Neural cell (in vitro differentiated cells): ENCODE measurements around the gene GDAP2. TPM values are rescaled to one million over a fixed set of nuclear protein-coding genes. Genes with fewer than 3 reads are reported as not detected.

Experiments used
- H2AFZ ChIP-seq: fragments of 200-600, 300-800 bp; sonication (generic), shearing (Covaris generic); 2 replicates; pipeline ENCODE4 v1.6.0; 2014; ENCODE audit warnings: low read depth, mild to moderate bottlenecking, antibody characterized with exemption, low read length, moderate library complexity
- H3F3A ChIP-seq: fragments of 200-600 bp; shearing (Covaris generic); 2 replicates; pipeline ENCODE4 v1.6.1; 2016; ENCODE audit warnings: mild to moderate bottlenecking, moderate library complexity, mixed read lengths, antibody characterized with exemption, low read length; ENCODE audit not compliant: insufficient read depth, poor library complexity, severe bottlenecking
- H3K27ac ChIP-seq: fragments of 200-600, 300-800 bp; sonication (generic), shearing (Covaris generic); 2 replicates; pipeline ENCODE4 v1.5.1; 2014; ENCODE audit warnings: mild to moderate bottlenecking, low read length, moderate library complexity
- H3K27me3 ChIP-seq: fragments of 300-800, 200-600 bp; sonication (generic), shearing (Covaris generic); 2 replicates; pipeline ENCODE4 v1.6.0; 2014; ENCODE audit warnings: mild to moderate bottlenecking, low read depth, low read length, moderate library complexity; ENCODE audit not compliant: insufficient read depth
- H3K36me3 ChIP-seq: fragments of 300-800, 200-600 bp; sonication (generic), shearing (Covaris generic); 2 replicates; pipeline ENCODE4 v1.5.1; 2014; ENCODE audit warnings: mild to moderate bottlenecking, antibody characterized with exemption, low read length, moderate library complexity; ENCODE audit not compliant: insufficient read depth
- H3K4me2 ChIP-seq: fragments of 300-800, 200-600 bp; sonication (generic), shearing (Covaris generic); 2 replicates; pipeline ENCODE4 v1.6.0; 2014; ENCODE audit warnings: mild to moderate bottlenecking, low read length
- H3K4me3 ChIP-seq: fragments of 300-800, 200-600 bp; sonication (generic), shearing (Covaris generic); 2 replicates; pipeline ENCODE4 v1.5.1; 2014; ENCODE audit warnings: mild to moderate bottlenecking, low read length, moderate library complexity
- H3K79me2 ChIP-seq: fragments of 200-600 bp; shearing (Covaris generic); replicated peaks from 2 replicates; pipeline ENCODE4 v1.6.0; 2014; ENCODE audit warnings: mild to moderate bottlenecking, low read length, moderate library complexity; ENCODE audit not compliant: insufficient read depth
- H3K9ac ChIP-seq: fragments of 300-800, 200-600 bp; sonication (generic), shearing (Covaris generic); 2 replicates; pipeline ENCODE4 v1.6.1; 2016; ENCODE audit warnings: mild to moderate bottlenecking, low read length, mixed read lengths
- H3K9me2 ChIP-seq: fragments of 200-600 bp; shearing (Covaris generic); 2 replicates; pipeline ENCODE4 v1.6.1; 2016; ENCODE audit warnings: mild to moderate bottlenecking, low read length, mixed read lengths; ENCODE audit not compliant: insufficient read depth
- H3K9me3 ChIP-seq: fragments of 200-600, 300-800 bp; sonication (generic), shearing (Covaris generic); 2 replicates; pipeline ENCODE4 v1.6.1; 2016; ENCODE audit warnings: mild to moderate bottlenecking, mixed run types, low read length, moderate library complexity, mixed read lengths
- H4K20me1 ChIP-seq: fragments of 200-600 bp; shearing (Covaris generic); 2 replicates; pipeline ENCODE4 v1.6.1; 2016; ENCODE audit warnings: mild to moderate bottlenecking, mixed run types; ENCODE audit not compliant: insufficient read depth
- CTCF ChIP-seq: fragments of 450-650 bp; IDR thresholded peaks from 2 replicates; pipeline ENCODE4 v1.5.1; 2014; ENCODE audit warnings: antibody characterized with exemption, mild to moderate bottlenecking, moderate library complexity; ENCODE audit not compliant: poor library complexity, severe bottlenecking
- EP300 ChIP-seq: fragments of 450-650 bp; conservative IDR thresholded peaks from 2 replicates; pipeline ENCODE4 v1.6.1; 2014; ENCODE audit warnings: antibody characterized with exemption, mild to moderate bottlenecking, moderate library complexity; ENCODE audit not compliant: poor library complexity, severe bottlenecking
- EZH2 ChIP-seq: fragments of 200-600, 300-800 bp; shearing (Covaris generic), sonication (generic); IDR thresholded peaks from 2 replicates; pipeline ENCODE4 v1.6.1; 2014; ENCODE audit warnings: antibody characterized with exemption, low read length, borderline replicate concordance, mild to moderate bottlenecking; ENCODE audit not compliant: insufficient read depth, poor library complexity, severe bottlenecking
- MXI1 ChIP-seq: fragments of 450-650 bp; conservative IDR thresholded peaks from 2 replicates; pipeline ENCODE4 v1.6.1; 2014; ENCODE audit warnings: antibody characterized with exemption, mild to moderate bottlenecking; ENCODE audit not compliant: poor library complexity, severe bottlenecking
- POLR2AphosphoS5 ChIP-seq: IDR thresholded peaks from 2 replicates; pipeline ENCODE4 v1.6.1; 2012
- RAD21 ChIP-seq: fragments of 450-650 bp; conservative IDR thresholded peaks from 2 replicates; pipeline ENCODE4 v1.6.1; 2014; ENCODE audit warnings: antibody characterized with exemption, mild to moderate bottlenecking, moderate library complexity
- REST ChIP-seq: IDR thresholded peaks from 2 replicates; pipeline ENCODE4 v1.6.1; 2012; ENCODE audit warnings: borderline replicate concordance
- SMC3 ChIP-seq: fragments of 450-650 bp; conservative IDR thresholded peaks from 2 replicates; pipeline ENCODE4 v1.6.1; 2014; ENCODE audit warnings: antibody characterized with exemption, mild to moderate bottlenecking, moderate library complexity; ENCODE audit not compliant: poor library complexity
- TAF1 ChIP-seq: IDR thresholded peaks from 2 replicates; pipeline ENCODE4 v1.6.1; 2012; ENCODE audit warnings: low read depth
- polyA plus RNA-seq: library from polyadenylated mRNA; depleted of rRNA; stranded (reverse); fragments of >200 nt; gene quantifications from 2 replicates; pipeline ENCODE4 v1.2.3, GENCODE V29; 2014

The GDAP2 gene
- polyA plus RNA-seq, 1 donor from 2014 or later, result 6.8 TPM

GRCh38 chr1:117905019-117905418 is 24.4 kb downstream of the GDAP2 start:
- Histone ChIP-seq H2AFZ (no peak overlapping the region), H3K4me2 (no peak overlapping the region), H3K9me2 (no peaks in the 10 kb centered on the region), H4K20me1 (no peaks in the 10 kb centered on the region), H3K9ac (no peak overlapping the region), H3K36me3 (peaks cover 13% of the 10 kb centered on the region), H3F3A (no peaks in the 10 kb centered on the region), H3K4me3 (no peak overlapping the region), H3K27ac (no peak overlapping the region), H3K27me3 (no peaks in the 10 kb centered on the region), H3K9me3 (no peaks in the 10 kb centered on the region), H3K79me2 (no peaks in the 10 kb centered on the region)
- TF ChIP-seq SMC3, result no peak
- TF ChIP-seq TAF1, result no peak
- no peak for TF ChIP-seq RAD21
- no peak for TF ChIP-seq EP300
- TF ChIP-seq EZH2, result no peak
- no peak for TF ChIP-seq MXI1
- TF ChIP-seq REST, result no peak
- TF ChIP-seq CTCF, result no peak
- TF ChIP-seq POLR2AphosphoS5, result no peak

GRCh38 chr1:117904485-117904884 is 24.9 kb downstream of the GDAP2 start:
- H3F3A ChIP-seq, result no peaks in the 10 kb centered on the region
- H3K36me3 ChIP-seq, result peaks cover 13% of the 10 kb centered on the region
- no peaks in the 10 kb centered on the region for H3K9me2 ChIP-seq
- no peak overlapping the region for H3K9ac ChIP-seq
- no peak overlapping the region for H3K4me2 ChIP-seq
- H4K20me1 ChIP-seq, result no peaks in the 10 kb centered on the region
- H3K79me2 ChIP-seq, result no peaks in the 10 kb centered on the region
- no peak overlapping the region for H2AFZ ChIP-seq
- H3K4me3 ChIP-seq, result no peak overlapping the region
- H3K27me3 ChIP-seq, result no peaks in the 10 kb centered on the region
- TF ChIP-seq RAD21, result no peak
- no peak for TF ChIP-seq MXI1
- TF ChIP-seq EP300, result no peak
- no peak for TF ChIP-seq SMC3
- TF ChIP-seq REST, result no peak
- no peak for TF ChIP-seq POLR2AphosphoS5
- TF ChIP-seq EZH2, result no peak
- TF ChIP-seq CTCF, result no peak
- no peak for TF ChIP-seq TAF1
- no peaks in the 10 kb centered on the region for H3K9me3 ChIP-seq
- no peak overlapping the region for H3K27ac ChIP-seq
